ENCODE results near the gene TCF7L2.

The TCF7L2 gene

GRCh38 chr10:113140143-113141011, 190.3 kb downstream of the TCF7L2 start:
- TF ChIP-seq TAF1 (IDR thresholded peaks at IDR 0.05; ENCODE audit: borderline replicate concordance, low read depth, low read length) (no peak), POLR2A (IDR thresholded peaks at IDR 0.05; ENCODE audit: low read depth, low read length) (no peak), POLR2AphosphoS5 (IDR thresholded peaks at IDR 0.05; ENCODE audit: low read depth, low read length) (no peak)
- FAIRE-seq (no peak), DNase-seq (ENCODE audit: insufficient read length) (no peak)

GRCh38 chr10:113142601-113143362, 192.7 kb downstream of the TCF7L2 start:
- no peak for DNase-seq (ENCODE audit: insufficient read length)
- no peak for TF ChIP-seq POLR2A (IDR thresholded peaks at IDR 0.05; ENCODE audit: low read depth, low read length)
- TF ChIP-seq TAF1 (IDR thresholded peaks at IDR 0.05; ENCODE audit: borderline replicate concordance, low read depth, low read length): no peak
- FAIRE-seq: no peak

- FAIRE-seq (no peak), DNase-seq (ENCODE audit: insufficient read length) (no peak)
- TF ChIP-seq TAF1 (IDR thresholded peaks at IDR 0.05; ENCODE audit: borderline replicate concordance, low read depth, low read length): no peak
- no peak for TF ChIP-seq POLR2A (IDR thresholded peaks at IDR 0.05; ENCODE audit: low read depth, low read length)
- no peak for TF ChIP-seq POLR2AphosphoS5 (IDR thresholded peaks at IDR 0.05; ENCODE audit: low read depth, low read length)
Measured at GRCh38 chr10:113144576-113144975, 194.5 kb downstream of the TCF7L2 start.

- DNase-seq (ENCODE audit: insufficient read length): no peak
- FAIRE-seq: no peak
- TF ChIP-seq POLR2A (IDR thresholded peaks at IDR 0.05; ENCODE audit: low read depth, low read length): no peak
- TF ChIP-seq POLR2AphosphoS5 (IDR thresholded peaks at IDR 0.05; ENCODE audit: low read depth, low read length): no peak
- TF ChIP-seq TAF1 (IDR thresholded peaks at IDR 0.05; ENCODE audit: borderline replicate concordance, low read depth, low read length): no peak
Measured at GRCh38 chr10:113148071-113148825, 198.2 kb downstream of the TCF7L2 start.

- no peak for DNase-seq (ENCODE audit: insufficient read length)
- FAIRE-seq: no peak
- TF ChIP-seq TAF1 (IDR thresholded peaks at IDR 0.05; ENCODE audit: borderline replicate concordance, low read depth, low read length): no peak
Measured at GRCh38 chr10:113148901-113149300, 198.9 kb downstream of the TCF7L2 start.

GRCh38 chr10:113149626-113150025, 199.6 kb downstream of the TCF7L2 start:
- FAIRE-seq: no peak
- no peak for DNase-seq (ENCODE audit: insufficient read length)
- no peak for TF ChIP-seq POLR2AphosphoS5 (IDR thresholded peaks at IDR 0.05; ENCODE audit: low read depth, low read length)
- no peak for TF ChIP-seq POLR2A (IDR thresholded peaks at IDR 0.05; ENCODE audit: low read depth, low read length)
- TF ChIP-seq TAF1 (IDR thresholded peaks at IDR 0.05; ENCODE audit: borderline replicate concordance, low read depth, low read length): no peak

- DNase-seq (ENCODE audit: insufficient read length) (no peak), FAIRE-seq (no peak)
- no peak for TF ChIP-seq TAF1 (IDR thresholded peaks at IDR 0.05; ENCODE audit: borderline replicate concordance, low read depth, low read length)
- TF ChIP-seq POLR2A (IDR thresholded peaks at IDR 0.05; ENCODE audit: low read depth, low read length): no peak
- TF ChIP-seq POLR2AphosphoS5 (IDR thresholded peaks at IDR 0.05; ENCODE audit: low read depth, low read length): no peak
Measured at GRCh38 chr10:113151190-113151666, 201.2 kb downstream of the TCF7L2 start.

GRCh38 chr10:113153493-113154102, 203.6 kb downstream of the TCF7L2 start:
- DNase-seq (ENCODE audit: insufficient read length) (no peak), FAIRE-seq (no peak)
- no peak for TF ChIP-seq POLR2A (IDR thresholded peaks at IDR 0.05; ENCODE audit: low read depth, low read length)
- no peak for TF ChIP-seq POLR2AphosphoS5 (IDR thresholded peaks at IDR 0.05; ENCODE audit: low read depth, low read length)
- TF ChIP-seq TAF1 (IDR thresholded peaks at IDR 0.05; ENCODE audit: borderline replicate concordance, low read depth, low read length): no peak

- no peak for TF ChIP-seq POLR2AphosphoS5 (IDR thresholded peaks at IDR 0.05; ENCODE audit: low read depth, low read length)
- FAIRE-seq: no peak
- DNase-seq (ENCODE audit: insufficient read length): no peak
Measured at GRCh38 chr10:113157441-113157840, 207.4 kb downstream of the TCF7L2 start.

- DNase-seq (ENCODE audit: insufficient read length) (no peak), FAIRE-seq (no peak)
- TF ChIP-seq POLR2A (IDR thresholded peaks at IDR 0.05; ENCODE audit: low read depth, low read length) (no peak), POLR2AphosphoS5 (IDR thresholded peaks at IDR 0.05; ENCODE audit: low read depth, low read length) (no peak), TAF1 (IDR thresholded peaks at IDR 0.05; ENCODE audit: borderline replicate concordance, low read depth, low read length) (no peak)
Measured at GRCh38 chr10:113158183-113158582, 208.1 kb downstream of the TCF7L2 start.

GRCh38 chr10:113159563-113159962, 209.5 kb downstream of the TCF7L2 start:
- DNase-seq (ENCODE audit: insufficient read length) (no peak), FAIRE-seq (no peak)
- TF ChIP-seq POLR2AphosphoS5 (IDR thresholded peaks at IDR 0.05; ENCODE audit: low read depth, low read length): no peak
- no peak for TF ChIP-seq POLR2A (IDR thresholded peaks at IDR 0.05; ENCODE audit: low read depth, low read length)
- TF ChIP-seq TAF1 (IDR thresholded peaks at IDR 0.05; ENCODE audit: borderline replicate concordance, low read depth, low read length): no peak

All from GM12892 (cell line).